ENCODE measurements around the gene UGT1A4. TPM values are rescaled to one million over a fixed set of nuclear protein-coding genes. Genes with fewer than 3 reads are reported as not detected.

The UGT1A4 gene
- total RNA-seq, 2 donors from 2014 or later, result not detected

- Histone ChIP-seq H3K4me1 (replicated peaks) (no peaks in the 10 kb centered on the region), H3K4me3 (no peak overlapping the region), H3K27ac (no peak overlapping the region), H3K9me3 (no peaks in the 10 kb centered on the region), H3K27me3 (replicated peaks; ENCODE audit: insufficient read depth) (no peaks in the 10 kb centered on the region), H3K36me3 (no peaks in the 10 kb centered on the region)
- 37% methylated on average over 11 of the region's 11 CpGs for WGBS
- intact Hi-C loops (cut with DNase I), result no loop called here
- DNase-seq (ENCODE audit: low spot score), result peak; percentile 85
- TF ChIP-seq POLR2A (IDR thresholded peaks at IDR 0.05) (no peak), CTCF (IDR thresholded peaks at IDR 0.05) (peak; percentile 86 to 90 (median 88)), POLR2AphosphoS5 (IDR thresholded peaks at IDR 0.05) (peak; percentile 70)
These were observed 7.1 kb upstream of the UGT1A4 start for GRCh38 chr2:233711312-233712008.

- no peaks in the 10 kb centered on the region for H3K4me1 ChIP-seq (replicated peaks)
- TF ChIP-seq POLR2AphosphoS5 (IDR thresholded peaks at IDR 0.05) (no peak), CTCF (IDR thresholded peaks at IDR 0.05) (no peak), POLR2A (IDR thresholded peaks at IDR 0.05) (no peak)
- no peak for DNase-seq (ENCODE audit: low spot score)
- no peaks in the 10 kb centered on the region for H3K9me3 ChIP-seq
- intact Hi-C loops (cut with DNase I), result no loop called here
- WGBS, result 87% methylated on average over 14 of the region's 14 CpGs
- no peak within 1 kb of the TSS for H3K4me3 ChIP-seq
- no peaks in the 10 kb centered on the region for H3K36me3 ChIP-seq
- H3K27me3 ChIP-seq (replicated peaks; ENCODE audit: insufficient read depth), result no peaks in the 10 kb centered on the region
- H3K27ac ChIP-seq, result no peak within 1 kb of the TSS
These were observed 5.8 kb upstream of the UGT1A4 start, which contains the start of gene UGT1A5 for GRCh38 chr2:233712611-233713261. TSS of gene UGT1A5 (plus strand) at chr2:233712907. CDS start at chr2:233712992, 85 bp downstream.

GRCh38 chr2:233713262-233713615 lies 5.3 kb upstream of the UGT1A4 start:
- DNase-seq (ENCODE audit: low spot score), result no peak
- TF ChIP-seq POLR2A (IDR thresholded peaks at IDR 0.05), result no peak
- TF ChIP-seq CTCF (IDR thresholded peaks at IDR 0.05), result no peak
- no peak for TF ChIP-seq POLR2AphosphoS5 (IDR thresholded peaks at IDR 0.05)
- 72% methylated on average over 7 of the region's 7 CpGs for WGBS
- Histone ChIP-seq H3K27me3 (replicated peaks; ENCODE audit: insufficient read depth) (no peaks in the 10 kb centered on the region), H3K9me3 (no peaks in the 10 kb centered on the region), H3K4me1 (replicated peaks) (no peaks in the 10 kb centered on the region), H3K4me3 (no peak overlapping the region), H3K36me3 (no peaks in the 10 kb centered on the region), H3K27ac (no peak overlapping the region)
- intact Hi-C loops (cut with DNase I), result no loop called here

- WGBS, result 74% methylated on average over 2 of the region's 2 CpGs
- intact Hi-C loops (cut with DNase I), result no loop called here
- H3K27ac ChIP-seq, result no peak overlapping the region
These were observed 4.4 kb upstream of the UGT1A4 start for GRCh38 chr2:233714121-233714520.

More at GRCh38 chr2:233714121-233714520, 4.4 kb upstream of the UGT1A4 start:
- TF ChIP-seq CTCF (IDR thresholded peaks at IDR 0.05), result no peak
- TF ChIP-seq POLR2A (IDR thresholded peaks at IDR 0.05), result no peak
- no peak for TF ChIP-seq POLR2AphosphoS5 (IDR thresholded peaks at IDR 0.05)
- DNase-seq (ENCODE audit: low spot score), result no peak
- Histone ChIP-seq H3K36me3 (no peaks in the 10 kb centered on the region), H3K4me3 (no peak overlapping the region), H3K27me3 (replicated peaks; ENCODE audit: insufficient read depth) (no peaks in the 10 kb centered on the region), H3K4me1 (replicated peaks) (no peaks in the 10 kb centered on the region), H3K9me3 (no peaks in the 10 kb centered on the region)
